Tibial nerve (tissue), 4 donors: ENCODE data around the gene APH1B. TPM values are rescaled to one million over a fixed set of nuclear protein-coding genes. Genes with fewer than 3 reads are reported as not detected.

Experiments
- DNase-seq, 2 donors: peaks; one replicate each; pipeline ENCODE4 v3.0.0-alpha.2; 2019; ENCODE audit warnings: low spot score in 2 of 2
- H3K27ac ChIP-seq, 4 donors: fragments of 200-600 bp; sonication (generic) in 3 of 4; one replicate each; pipeline ENCODE4 v1.5.1; 2017 to 2019; ENCODE audit warnings: mild to moderate bottlenecking in 1 of 4
- H3K27me3 ChIP-seq, 2 donors: fragments of 200-600 bp; sonication (generic) in 1 of 2; one replicate each; pipeline versions ENCODE4 v1.5.1 to v1.6.0; 2017 to 2019
- H3K36me3 ChIP-seq, 3 donors: fragments of 200-600 bp; sonication (generic); one replicate each; pipeline ENCODE4 v1.5.1; 2018 to 2019
- H3K4me1 ChIP-seq, 4 donors: fragments of 200-600 bp; sonication (generic) in 3 of 4; one replicate each; pipeline ENCODE4 v1.5.1; 2017 to 2019
- H3K4me3 ChIP-seq, 4 donors: fragments of 200-600 bp; sonication (generic) in 3 of 4; one replicate each; pipeline ENCODE4 v1.5.1; 2017 to 2019; ENCODE audit warnings: mild to moderate bottlenecking in 1 of 4, moderate library complexity in 1 of 4
- H3K9me3 ChIP-seq, 4 donors: fragments of 200-600 bp; sonication (generic) in 3 of 4; one replicate each; pipeline ENCODE4 v1.5.1; 2017 to 2019
- CTCF ChIP-seq, 5 experiments: fragments of 200-600 bp in 3 of 5; fragments of 450-650 bp in 2 of 5; sonication (generic) in 3 of 5; IDR thresholded peaks; one replicate each; pipeline ENCODE4 v1.5.1; 2016 to 2019; ENCODE audit warnings: antibody characterized with exemption in 5 of 5, mild to moderate bottlenecking in 3 of 5, moderate library complexity in 2 of 5
- EP300 ChIP-seq, 2 donors: sonication (generic); formaldehyde crosslinking; IDR thresholded peaks; one replicate each; pipeline ENCODE4 v1.6.1; 2017; ENCODE audit warnings: antibody characterized with exemption in 2 of 2, mild to moderate bottlenecking in 1 of 2
- POLR2A ChIP-seq, 2 donors: fragments of 450-650 bp; IDR thresholded peaks; one replicate each; pipeline ENCODE4 v1.6.1; 2017; ENCODE audit warnings: antibody characterized with exemption in 2 of 2, mild to moderate bottlenecking in 2 of 2, moderate library complexity in 2 of 2
- WGBS, 2 donors: methylation state at CpG; one replicate each; pipeline ENCODE4 v1.1.5; 2018; 5-methylcytosine and 5-hydroxymethylcytosine counted together
- total RNA-seq, 4 donors: library from RNA; depleted of rRNA; stranded (reverse); fragments of >200 nt; gene quantifications; one replicate each; pipeline ENCODE4 v1.1.0, GENCODE V29; 2016

APH1B gene
- total RNA-seq, 4 donors from 2014 or later: 11.0 to 18.4 (median 16.1) TPM

GRCh38 chr15:63321462-63321861 is 44.1 kb downstream of the APH1B start:
- no peaks in the 10 kb centered on the region for H3K36me3 ChIP-seq
- H3K27ac ChIP-seq: no peak overlapping the region
- WGBS, 2 donors: 93 to 95% methylated on average over 26 to 29 of the region's 29 CpGs
- H3K27me3 ChIP-seq: no peaks in the 10 kb centered on the region
- H3K9me3 ChIP-seq: no peaks in the 10 kb centered on the region
- TF ChIP-seq POLR2A (IDR thresholded peaks at IDR 0.05) (no peak), CTCF (IDR thresholded peaks at IDR 0.05) (no peak), EP300 (IDR thresholded peaks at IDR 0.05) (no peak)
- H3K4me1 ChIP-seq: no peaks in the 10 kb centered on the region
- H3K4me3 ChIP-seq: no peak overlapping the region
- no peak for DNase-seq

- Histone ChIP-seq H3K27ac (no peak overlapping the region), H3K36me3 (no peaks in the 10 kb centered on the region)
- TF ChIP-seq CTCF (IDR thresholded peaks at IDR 0.05) (no peak), EP300 (IDR thresholded peaks at IDR 0.05) (no peak), POLR2A (IDR thresholded peaks at IDR 0.05) (no peak)
Observed at GRCh38 chr15:63322541-63322940, 45.1 kb downstream of the APH1B start.

GRCh38 chr15:63323798-63324563 is 46.6 kb downstream of the APH1B start:
- Histone ChIP-seq H3K27me3 (no peaks in the 10 kb centered on the region), H3K4me3 (no peak overlapping the region), H3K36me3 (no peaks in the 10 kb centered on the region), H3K9me3 (no peaks in the 10 kb centered on the region), H3K4me1 (no peaks in the 10 kb centered on the region), H3K27ac (no peak overlapping the region)
- WGBS, 2 donors: 35 to 36% methylated on average over 9 of the region's 9 CpGs
- no peak for DNase-seq
- TF ChIP-seq EP300 (IDR thresholded peaks at IDR 0.05) (no peak), CTCF (IDR thresholded peaks at IDR 0.05) (no peak), POLR2A (IDR thresholded peaks at IDR 0.05) (no peak)

More at GRCh38 chr15:63322541-63322940, 45.1 kb downstream of the APH1B start:
- Histone ChIP-seq H3K27me3 (no peaks in the 10 kb centered on the region), H3K9me3 (no peaks in the 10 kb centered on the region), H3K4me1 (no peaks in the 10 kb centered on the region), H3K4me3 (no peak overlapping the region)
- DNase-seq: peak in 1 of 2 donors; percentile 17
- 30 to 43% methylated on average over 4 of the region's 4 CpGs for WGBS, 2 donors

- 73 to 80% methylated on average over 7 of the region's 7 CpGs for WGBS, 2 donors
- no peaks in the 10 kb centered on the region for H3K36me3 ChIP-seq
- TF ChIP-seq EP300 (IDR thresholded peaks at IDR 0.05): no peak
- no peak for TF ChIP-seq POLR2A (IDR thresholded peaks at IDR 0.05)
- no peak for TF ChIP-seq CTCF (IDR thresholded peaks at IDR 0.05)
Observed at GRCh38 chr15:63324770-63325169, 47.4 kb downstream of the APH1B start.

GRCh38 chr15:63327648-63328421 is 50.4 kb downstream of the APH1B start:
- H3K36me3 ChIP-seq: no peaks in the 10 kb centered on the region
- TF ChIP-seq EP300 (IDR thresholded peaks at IDR 0.05) (no peak), CTCF (IDR thresholded peaks at IDR 0.05) (no peak), POLR2A (IDR thresholded peaks at IDR 0.05) (no peak)
- H3K4me1 ChIP-seq: no peaks in the 10 kb centered on the region
- no peak overlapping the region for H3K4me3 ChIP-seq
- no peak for DNase-seq
- H3K27me3 ChIP-seq: no peaks in the 10 kb centered on the region
- no peak overlapping the region for H3K27ac ChIP-seq
- 62 to 80% methylated on average over 12 of the region's 12 CpGs for WGBS, 2 donors
- H3K9me3 ChIP-seq: no peaks in the 10 kb centered on the region

More at GRCh38 chr15:63324770-63325169, 47.4 kb downstream of the APH1B start:
- Histone ChIP-seq H3K4me1 (no peaks in the 10 kb centered on the region), H3K27ac (no peak overlapping the region), H3K4me3 (no peak overlapping the region), H3K9me3 (no peaks in the 10 kb centered on the region), H3K27me3 (no peaks in the 10 kb centered on the region)
- DNase-seq: no peak
